Right atrium auricular region (tissue), 2 donors: ENCODE data around the gene RNLS. TPM values are rescaled to one million over a fixed set of nuclear protein-coding genes. Genes with fewer than 3 reads are reported as not detected.

ENCODE experiments used
- DNase-seq: peaks from one replicate; pipeline ENCODE4 v3.0.0-alpha.2; 2019; ENCODE audit warnings: low spot score
- H3K27ac ChIP-seq, 2 donors: fragments of 200-600 bp; sonication (generic); 1 replicate in 1 of 2; 2 replicates in 1 of 2; pipeline ENCODE4 v1.5.1; 2016 to 2019
- H3K27me3 ChIP-seq, 2 donors: fragments of 200-600 bp; sonication (generic); one replicate each; pipeline versions ENCODE4 v1.5.1 to v1.6.0; 2017 to 2019
- H3K36me3 ChIP-seq: fragments of 200-600 bp; sonication (generic); one replicate; pipeline ENCODE4 v1.5.1; 2016
- H3K4me1 ChIP-seq, 2 donors: fragments of 200-600 bp; sonication (generic); one replicate each; pipeline versions ENCODE4 v1.5.1 to v1.6.0; 2017 to 2019
- H3K4me3 ChIP-seq, 2 donors: fragments of 200-600 bp; sonication (generic); 1 replicate in 1 of 2; 2 replicates in 1 of 2; pipeline ENCODE4 v1.5.1; 2017 to 2019; ENCODE audit warnings: mild to moderate bottlenecking in 1 of 2, moderate library complexity in 1 of 2
- H3K9me3 ChIP-seq, 2 donors: fragments of 200-600 bp; sonication (generic); one replicate each; pipeline ENCODE4 v1.5.1; 2019
- CTCF ChIP-seq, 2 donors: fragments of 200-600 bp; sonication (generic); IDR thresholded peaks; one replicate each; pipeline ENCODE4 v1.5.1; 2019; ENCODE audit warnings: antibody characterized with exemption in 2 of 2
- total RNA-seq, 2 donors: library from RNA; depleted of rRNA; stranded (reverse); fragments of >200 nt; gene quantifications; one replicate each; pipeline ENCODE4 v1.1.0, GENCODE V29; 2016

The RNLS gene
- total RNA-seq, 2 donors from 2014 or later = 14.9 to 26.8 TPM

- no peak for TF ChIP-seq CTCF (IDR thresholded peaks at IDR 0.05)
- H3K27ac ChIP-seq = no peak overlapping the region
- no peaks in the 10 kb centered on the region for H3K9me3 ChIP-seq
- H3K36me3 ChIP-seq = no peaks in the 10 kb centered on the region
- no peak for DNase-seq
- no peaks in the 10 kb centered on the region for H3K27me3 ChIP-seq
- no peaks in the 10 kb centered on the region for H3K4me1 ChIP-seq
- no peak overlapping the region for H3K4me3 ChIP-seq
These were observed 11.4 kb upstream of the RNLS start for GRCh38 chr10:88594482-88594881.

- TF ChIP-seq CTCF (IDR thresholded peaks at IDR 0.05) = no peak
- no peak overlapping the region for H3K27ac ChIP-seq
- DNase-seq = no peak
- H3K36me3 ChIP-seq = no peaks in the 10 kb centered on the region
- no peaks in the 10 kb centered on the region for H3K27me3 ChIP-seq
- no peak overlapping the region for H3K4me3 ChIP-seq
- H3K9me3 ChIP-seq = no peaks in the 10 kb centered on the region
- H3K4me1 ChIP-seq = no peaks in the 10 kb centered on the region
These were observed 9.8 kb upstream of the RNLS start for GRCh38 chr10:88592906-88593305.

GRCh38 chr10:88592381-88592780 lies 9.3 kb upstream of the RNLS start:
- DNase-seq = no peak
- no peaks in the 10 kb centered on the region for H3K4me1 ChIP-seq
- H3K27me3 ChIP-seq = no peaks in the 10 kb centered on the region
- no peak for TF ChIP-seq CTCF (IDR thresholded peaks at IDR 0.05)
- H3K9me3 ChIP-seq = no peaks in the 10 kb centered on the region
- no peak overlapping the region for H3K4me3 ChIP-seq
- no peak overlapping the region for H3K27ac ChIP-seq
- no peaks in the 10 kb centered on the region for H3K36me3 ChIP-seq

- no peaks in the 10 kb centered on the region for H3K27me3 ChIP-seq
- TF ChIP-seq CTCF (IDR thresholded peaks at IDR 0.05) = no peak
- no peak for DNase-seq
- no peak within 1 kb of the TSS for H3K27ac ChIP-seq
- no peaks in the 10 kb centered on the region for H3K9me3 ChIP-seq
- H3K4me3 ChIP-seq = no peak within 1 kb of the TSS
- no peaks in the 10 kb centered on the region for H3K36me3 ChIP-seq
- H3K4me1 ChIP-seq = peaks cover 0 to 5% of the 10 kb centered on the region in 2 donors
These were observed 3.3 kb upstream of the RNLS start, which contains the start of gene LIPJ for GRCh38 chr10:88586462-88586861. LIPJ (plus strand) TSS chr10:88586762; CDS start chr10:88590688, 3,926 bp downstream.

GRCh38 chr10:88583584-88583957 lies 453 bp upstream of the RNLS start:
- no peaks in the 10 kb centered on the region for H3K27me3 ChIP-seq
- TF ChIP-seq CTCF (IDR thresholded peaks at IDR 0.05) = no peak
- H3K27ac ChIP-seq = peak overlapping the region; percentile 91 to 97
- H3K36me3 ChIP-seq = no peaks in the 10 kb centered on the region
- peak overlapping the region; percentile 71 to 74 for H3K4me3 ChIP-seq
- H3K9me3 ChIP-seq = no peaks in the 10 kb centered on the region
- peaks cover 0 to 5% of the 10 kb centered on the region in 2 donors for H3K4me1 ChIP-seq
- no peak for DNase-seq

- Histone ChIP-seq H3K27ac (peak overlapping the region; percentile 91 to 97), H3K27me3 (no peaks in the 10 kb centered on the region), H3K9me3 (no peaks in the 10 kb centered on the region), H3K4me1 (peaks cover 0 to 5% of the 10 kb centered on the region in 2 donors), H3K4me3 (peak overlapping the region; percentile 71 to 74), H3K36me3 (no peaks in the 10 kb centered on the region)
- DNase-seq = no peak
- no peak for TF ChIP-seq CTCF (IDR thresholded peaks at IDR 0.05)
These were observed 710 bp downstream of the RNLS start for GRCh38 chr10:88582411-88582805.
